Endothelial cell of umbilical vein (primary cell): Measurements from ENCODE around the gene DGLUCY.

ENCODE experiments used
- CTCF ChIP-seq, 2 donors: IDR thresholded peaks; 1 replicate in 1 of 2; 2 replicates in 1 of 2; pipeline ENCODE4 v1.5.1; 2011; ENCODE audit warnings: low read length in 2 of 2, mild to moderate bottlenecking in 2 of 2, moderate library complexity in 2 of 2, control low read depth in 1 of 2, inconsistent platforms in 1 of 2, low read depth in 1 of 2; ENCODE audit not compliant: insufficient read depth in 1 of 2; ENCODE audit errors: extremely low read depth in 1 of 2
- EZH2 ChIP-seq: IDR thresholded peaks from 2 replicates; pipeline ENCODE4 v1.6.1; 2012; ENCODE audit warnings: borderline replicate concordance, low read depth, mild to moderate bottlenecking, moderate library complexity, low read length, inconsistent platforms; ENCODE audit not compliant: severe bottlenecking
- GATA2 ChIP-seq: IDR thresholded peaks from 2 replicates; pipeline ENCODE4 v1.7.0; 2011; ENCODE audit warnings: low read depth, mild to moderate bottlenecking, moderate library complexity, mixed read lengths, low read length; ENCODE audit not compliant: insufficient read length, insufficient read depth
- JUN ChIP-seq: IDR thresholded peaks from 2 replicates; pipeline ENCODE4 v1.6.1; 2011; ENCODE audit warnings: borderline replicate concordance, low read depth; ENCODE audit not compliant: insufficient read length, insufficient read depth
- MAX ChIP-seq: IDR thresholded peaks from 2 replicates; pipeline ENCODE4 v1.6.1; 2011; ENCODE audit not compliant: insufficient read depth, insufficient read length
- MYC ChIP-seq: IDR thresholded peaks from one replicate; pipeline ENCODE4 v1.6.1; 2011; ENCODE audit warnings: mild to moderate bottlenecking, low read depth, low read length
- POLR2A ChIP-seq: IDR thresholded peaks from 2 replicates; pipeline ENCODE4 v1.6.1; 2012; ENCODE audit warnings: low read depth, mild to moderate bottlenecking, control low read depth, low read length
- POLR2AphosphoS5 ChIP-seq: IDR thresholded peaks from 2 replicates; pipeline ENCODE4 v1.6.1; 2012; ENCODE audit warnings: low read depth, mild to moderate bottlenecking, control low read depth, low read length, moderate library complexity; ENCODE audit not compliant: insufficient read depth

GRCh38 chr14:91116913-91117588, 3.2 kb downstream of the DGLUCY start:
- TF ChIP-seq CTCF (IDR thresholded peaks at IDR 0.05; ENCODE audit: extremely low read depth in 1 of 2, insufficient read depth in 1 of 2, low read depth in 1 of 2, low read length in 2 of 2): no peak
- no peak for TF ChIP-seq EZH2
- TF ChIP-seq GATA2: no peak
- no peak for TF ChIP-seq MAX
- no peak for TF ChIP-seq POLR2A
- TF ChIP-seq POLR2AphosphoS5: no peak
- no peak for TF ChIP-seq MYC
- no peak for TF ChIP-seq JUN
